ENCODE measurements around the gene OR1F1. TPM values are rescaled to one million over a fixed set of nuclear protein-coding genes. Genes with fewer than 3 reads are reported as not detected.

Gene OR1F1
- total and polyA plus RNA-seq, 9 of the 15 experiments (the other 6 are each of a cell fraction or from before 2014, with no cell fraction given) = 0.15 to 0.61 (median 0.35) TPM; not detected in 3

DNA sequence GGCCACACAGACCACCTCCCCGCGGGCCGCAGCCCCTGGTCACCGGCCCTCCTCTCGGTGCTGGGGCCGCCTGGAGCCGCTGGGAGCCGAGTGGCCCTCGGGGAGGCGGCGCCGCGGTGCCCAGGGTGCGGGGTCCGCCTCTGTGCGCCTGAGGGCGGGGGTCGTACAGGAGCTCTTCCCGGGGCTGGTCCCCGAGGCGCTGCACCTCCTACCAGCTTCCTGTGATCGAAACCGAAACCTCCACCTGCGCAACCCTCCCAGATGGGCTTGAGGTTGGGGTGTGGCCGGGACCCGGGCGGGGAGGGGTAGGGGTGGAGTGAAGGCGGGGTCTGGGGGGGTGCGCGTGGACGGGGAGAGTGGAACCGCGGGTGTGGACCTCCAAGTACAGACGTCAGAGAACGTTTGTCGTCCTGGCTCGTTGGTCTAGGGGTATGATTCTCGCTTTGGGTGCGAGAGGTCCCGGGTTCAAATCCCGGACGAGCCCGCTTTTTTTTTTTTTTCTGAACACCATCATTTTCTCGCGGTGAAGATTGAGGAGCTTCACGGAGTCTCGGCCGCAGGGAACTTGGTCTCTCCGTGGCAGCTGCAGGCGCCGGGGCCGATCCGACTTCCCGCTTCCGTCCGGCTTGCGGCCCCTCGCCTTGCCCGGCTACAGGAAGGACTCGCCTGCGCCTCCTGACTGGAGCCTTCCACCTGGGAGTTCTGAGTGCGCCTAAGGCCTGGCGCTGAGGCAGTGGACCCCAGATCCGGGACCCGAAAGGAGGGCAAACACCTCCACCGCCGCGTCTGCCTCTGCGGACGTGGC lies 29.3 kb upstream of the OR1F1 start (continued):
- TF ChIP-seq ATF1 (CRISPR knock-in tag; IDR thresholded peaks at IDR 0.05) = peak; percentile 57; the same call in 1 of the 2 replicates
- TF ChIP-seq ATF1 (tag; IDR thresholded peaks at IDR 0.05) = peak; percentile 88
- TF ChIP-seq, protein P1, sequence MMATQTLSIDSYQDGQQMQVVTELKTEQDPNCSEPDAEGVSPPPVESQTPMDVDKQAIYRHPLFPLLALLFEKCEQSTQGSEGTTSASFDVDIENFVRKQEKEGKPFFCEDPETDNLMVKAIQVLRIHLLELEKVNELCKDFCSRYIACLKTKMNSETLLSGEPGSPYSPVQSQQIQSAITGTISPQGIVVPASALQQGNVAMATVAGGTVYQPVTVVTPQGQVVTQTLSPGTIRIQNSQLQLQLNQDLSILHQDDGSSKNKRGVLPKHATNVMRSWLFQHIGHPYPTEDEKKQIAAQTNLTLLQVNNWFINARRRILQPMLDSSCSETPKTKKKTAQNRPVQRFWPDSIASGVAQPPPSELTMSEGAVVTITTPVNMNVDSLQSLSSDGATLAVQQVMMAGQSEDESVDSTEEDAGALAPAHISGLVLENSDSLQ (IDR thresholded peaks at IDR 0.05) = no peak
- TF ChIP-seq CSDE1 (IDR thresholded peaks at IDR 0.05) = no peak
- no peak for TF ChIP-seq CEBPB (tag; IDR thresholded peaks at IDR 0.05)
- no peak for TF ChIP-seq CUX1 (CRISPR knock-in tag; IDR thresholded peaks at IDR 0.05)
- TF ChIP-seq RFX5 (IDR thresholded peaks at IDR 0.05; ENCODE audit: low read depth, low read length) = no peak
- no peak for TF ChIP-seq ZNF511 (CRISPR knock-in tag; IDR thresholded peaks at IDR 0.05)
- TF ChIP-seq, protein P2, sequence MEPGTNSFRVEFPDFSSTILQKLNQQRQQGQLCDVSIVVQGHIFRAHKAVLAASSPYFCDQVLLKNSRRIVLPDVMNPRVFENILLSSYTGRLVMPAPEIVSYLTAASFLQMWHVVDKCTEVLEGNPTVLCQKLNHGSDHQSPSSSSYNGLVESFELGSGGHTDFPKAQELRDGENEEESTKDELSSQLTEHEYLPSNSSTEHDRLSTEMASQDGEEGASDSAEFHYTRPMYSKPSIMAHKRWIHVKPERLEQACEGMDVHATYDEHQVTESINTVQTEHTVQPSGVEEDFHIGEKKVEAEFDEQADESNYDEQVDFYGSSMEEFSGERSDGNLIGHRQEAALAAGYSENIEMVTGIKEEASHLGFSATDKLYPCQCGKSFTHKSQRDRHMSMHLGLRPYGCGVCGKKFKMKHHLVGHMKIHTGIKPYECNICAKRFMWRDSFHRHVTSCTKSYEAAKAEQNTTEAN (CRISPR knock-in tag; IDR thresholded peaks at IDR 0.05) = no peak
- peak; percentile 83 to 85 for TF ChIP-seq NRF1 (conservative IDR thresholded peaks at IDR 0.05 in 1 of 2, IDR thresholded peaks at IDR 0.05 in 1 of 2)
- TF ChIP-seq BRCA1 (IDR thresholded peaks at IDR 0.05) = no peak
- TF ChIP-seq BRCA1 (CRISPR knock-in tag; IDR thresholded peaks at IDR 0.05) = no peak
- TF ChIP-seq KAT7 (CRISPR knock-in tag; IDR thresholded peaks at IDR 0.05; ENCODE audit: borderline replicate concordance) = no peak
- TF ChIP-seq, protein P3, sequence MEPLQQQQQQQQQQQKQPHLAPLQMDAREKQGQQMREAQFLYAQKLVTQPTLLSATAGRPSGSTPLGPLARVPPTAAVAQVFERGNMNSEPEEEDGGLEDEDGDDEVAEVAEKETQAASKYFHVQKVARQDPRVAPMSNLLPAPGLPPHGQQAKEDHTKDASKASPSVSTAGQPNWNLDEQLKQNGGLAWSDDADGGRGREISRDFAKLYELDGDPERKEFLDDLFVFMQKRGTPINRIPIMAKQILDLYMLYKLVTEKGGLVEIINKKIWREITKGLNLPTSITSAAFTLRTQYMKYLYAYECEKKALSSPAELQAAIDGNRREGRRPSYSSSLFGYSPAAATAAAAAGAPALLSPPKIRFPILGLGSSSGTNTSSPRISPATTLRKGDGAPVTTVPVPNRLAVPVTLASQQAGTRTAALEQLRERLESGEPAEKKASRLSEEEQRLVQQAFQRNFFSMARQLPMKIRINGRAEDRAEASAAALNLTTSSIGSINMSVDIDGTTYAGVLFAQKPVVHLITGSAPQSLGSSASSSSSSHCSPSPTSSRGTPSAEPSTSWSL (CRISPR knock-in tag; IDR thresholded peaks at IDR 0.05; ENCODE audit: borderline replicate concordance) = no peak
- no peak for TF ChIP-seq HDAC6 (IDR thresholded peaks at IDR 0.05; ENCODE audit: low read depth, low read length)
- TF ChIP-seq CBX3 (IDR thresholded peaks at IDR 0.05; ENCODE audit: borderline replicate concordance in 1 of 2, low read length in 2 of 2) = peak in 1 of 2 experiments; percentile 69; a peak in 1 of 3 replicates
- no peak for TF ChIP-seq ZNF830 (CRISPR knock-in tag; IDR thresholded peaks at IDR 0.05)
- no peak for TF ChIP-seq OTX1 (CRISPR knock-in tag; IDR thresholded peaks at IDR 0.05)
- peak; percentile 43 for TF ChIP-seq BDP1 (IDR thresholded peaks at IDR 0.05; ENCODE audit: insufficient read depth, insufficient read length)
